Neutrophil (primary cell): ENCODE data around the gene MYO5A.

Source experiments
- H3K27ac ChIP-seq: fragments of 200-600 bp; sonication (generic); 2 replicates; pipeline ENCODE4 v1.5.1; 2016; ENCODE audit warnings: mild to moderate bottlenecking, moderate library complexity
- H3K27me3 ChIP-seq: fragments of 200-600 bp; sonication (generic); 2 replicates; pipeline ENCODE4 v1.6.0; 2016; ENCODE audit warnings: mild to moderate bottlenecking
- H3K36me3 ChIP-seq: fragments of 200-600 bp; sonication (generic); 2 replicates; pipeline ENCODE4 v1.5.1; 2017
- H3K4me1 ChIP-seq, 2 experiments: fragments of 200-600 bp in 1 of 2; sonication (generic) in 1 of 2; 1 replicate in 1 of 2; 2 replicates in 1 of 2; pipeline versions ENCODE4 v1.5.1 to v1.6.1; 2013 to 2016; ENCODE audit warnings: low read depth in 1 of 2, low read length in 1 of 2, mild to moderate bottlenecking in 1 of 2, moderate library complexity in 1 of 2; ENCODE audit not compliant: control insufficient read depth in 1 of 2, insufficient read depth in 1 of 2
- H3K4me3 ChIP-seq, 2 experiments: fragments of 200-600 bp in 1 of 2; sonication (generic) in 1 of 2; 1 replicate in 1 of 2; 2 replicates in 1 of 2; pipeline ENCODE4 v1.5.1; 2013 to 2016; ENCODE audit warnings: low read depth in 1 of 2, low read length in 1 of 2, mild to moderate bottlenecking in 1 of 2, moderate library complexity in 1 of 2
- H3K9me3 ChIP-seq: fragments of 200-600 bp; sonication (generic); 2 replicates; pipeline ENCODE4 v1.5.1; 2016
- TF ChIP-seq, protein P1 (sequence below): fragments of 200-600 bp; sonication (generic); IDR thresholded peaks from 2 replicates; pipeline ENCODE4 v1.5.1; 2016; ENCODE audit warnings: antibody characterized with exemption

The MYO5A gene

DNA sequence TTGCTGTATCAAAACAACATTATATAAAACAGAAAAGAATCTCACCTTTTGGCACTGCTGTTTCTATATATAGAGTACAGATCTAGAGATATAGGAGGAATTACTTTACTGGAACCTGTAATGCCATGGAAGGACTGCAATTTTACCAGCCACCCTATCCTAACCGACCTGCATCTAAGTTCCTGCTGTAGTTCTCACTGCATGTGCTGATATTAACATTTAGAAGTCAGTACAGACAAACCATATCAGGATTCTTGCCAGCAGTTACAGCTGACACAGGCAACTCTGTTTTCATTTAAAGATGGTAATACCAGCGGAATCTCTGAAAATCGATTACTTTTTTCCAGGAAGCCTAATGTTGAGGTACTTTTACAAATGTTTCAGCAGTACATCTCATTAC is 159.7 kb downstream of the MYO5A start:
- H3K4me1 ChIP-seq, result no peaks in the 10 kb centered on the region
- no peaks in the 10 kb centered on the region for H3K27me3 ChIP-seq
- H3K4me3 ChIP-seq, result no peak overlapping the region
- peaks cover 96% of the 10 kb centered on the region for H3K36me3 ChIP-seq
- no peak overlapping the region for H3K27ac ChIP-seq
- no peaks in the 10 kb centered on the region for H3K9me3 ChIP-seq
- TF ChIP-seq, protein P1, sequence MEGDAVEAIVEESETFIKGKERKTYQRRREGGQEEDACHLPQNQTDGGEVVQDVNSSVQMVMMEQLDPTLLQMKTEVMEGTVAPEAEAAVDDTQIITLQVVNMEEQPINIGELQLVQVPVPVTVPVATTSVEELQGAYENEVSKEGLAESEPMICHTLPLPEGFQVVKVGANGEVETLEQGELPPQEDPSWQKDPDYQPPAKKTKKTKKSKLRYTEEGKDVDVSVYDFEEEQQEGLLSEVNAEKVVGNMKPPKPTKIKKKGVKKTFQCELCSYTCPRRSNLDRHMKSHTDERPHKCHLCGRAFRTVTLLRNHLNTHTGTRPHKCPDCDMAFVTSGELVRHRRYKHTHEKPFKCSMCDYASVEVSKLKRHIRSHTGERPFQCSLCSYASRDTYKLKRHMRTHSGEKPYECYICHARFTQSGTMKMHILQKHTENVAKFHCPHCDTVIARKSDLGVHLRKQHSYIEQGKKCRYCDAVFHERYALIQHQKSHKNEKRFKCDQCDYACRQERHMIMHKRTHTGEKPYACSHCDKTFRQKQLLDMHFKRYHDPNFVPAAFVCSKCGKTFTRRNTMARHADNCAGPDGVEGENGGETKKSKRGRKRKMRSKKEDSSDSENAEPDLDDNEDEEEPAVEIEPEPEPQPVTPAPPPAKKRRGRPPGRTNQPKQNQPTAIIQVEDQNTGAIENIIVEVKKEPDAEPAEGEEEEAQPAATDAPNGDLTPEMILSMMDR, result no peak

DNA sequence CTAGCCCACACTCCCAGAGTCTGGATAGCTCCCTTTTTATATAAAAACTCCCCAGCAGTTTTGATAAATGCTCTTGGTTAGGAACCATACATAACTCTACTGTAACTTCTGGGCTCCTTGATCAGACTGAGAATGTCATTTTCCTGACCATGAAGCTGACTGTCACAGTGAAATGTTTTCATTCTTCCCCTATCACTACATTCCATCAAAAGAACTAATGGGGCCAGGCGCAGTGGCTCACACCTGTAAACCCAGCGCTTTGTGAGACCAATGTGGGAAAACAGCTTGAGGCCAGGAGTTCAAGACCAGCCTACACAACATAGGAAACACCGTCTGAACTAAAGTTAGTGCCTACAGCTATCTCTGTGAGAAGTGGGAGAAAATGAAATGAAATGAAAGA is 160.3 kb downstream of the MYO5A start:
- Histone ChIP-seq H3K9me3 (no peaks in the 10 kb centered on the region), H3K4me3 (no peak overlapping the region), H3K27me3 (no peaks in the 10 kb centered on the region), H3K4me1 (no peaks in the 10 kb centered on the region), H3K36me3 (peaks cover 96% of the 10 kb centered on the region), H3K27ac (no peak overlapping the region)
- TF ChIP-seq, protein P1, result no peak

DNA sequence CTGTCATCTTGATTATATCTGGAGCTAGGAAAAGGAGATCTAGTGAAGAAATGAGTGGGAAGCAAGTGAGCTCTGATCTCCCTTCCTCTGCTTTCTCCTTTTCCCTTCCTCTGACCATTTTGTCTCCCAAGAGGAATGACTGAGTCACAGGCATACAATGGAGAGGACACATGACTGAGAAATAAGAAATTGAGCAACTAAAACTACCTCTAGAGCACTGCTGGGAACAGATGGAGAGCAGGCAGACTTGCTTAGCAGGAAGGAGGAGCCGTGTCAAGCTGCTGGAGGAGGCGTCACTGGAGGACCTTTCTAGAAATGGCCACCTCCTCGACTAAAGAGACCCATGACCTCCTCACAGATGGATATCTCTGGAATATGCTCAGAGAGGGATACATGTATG is 166.2 kb downstream of the MYO5A start:
- Histone ChIP-seq H3K4me3 (no peak overlapping the region), H3K36me3 (peaks cover 92% of the 10 kb centered on the region), H3K27me3 (no peaks in the 10 kb centered on the region), H3K9me3 (no peaks in the 10 kb centered on the region), H3K27ac (no peak overlapping the region), H3K4me1 (no peaks in the 10 kb centered on the region)
- TF ChIP-seq, protein P1, result no peak

DNA sequence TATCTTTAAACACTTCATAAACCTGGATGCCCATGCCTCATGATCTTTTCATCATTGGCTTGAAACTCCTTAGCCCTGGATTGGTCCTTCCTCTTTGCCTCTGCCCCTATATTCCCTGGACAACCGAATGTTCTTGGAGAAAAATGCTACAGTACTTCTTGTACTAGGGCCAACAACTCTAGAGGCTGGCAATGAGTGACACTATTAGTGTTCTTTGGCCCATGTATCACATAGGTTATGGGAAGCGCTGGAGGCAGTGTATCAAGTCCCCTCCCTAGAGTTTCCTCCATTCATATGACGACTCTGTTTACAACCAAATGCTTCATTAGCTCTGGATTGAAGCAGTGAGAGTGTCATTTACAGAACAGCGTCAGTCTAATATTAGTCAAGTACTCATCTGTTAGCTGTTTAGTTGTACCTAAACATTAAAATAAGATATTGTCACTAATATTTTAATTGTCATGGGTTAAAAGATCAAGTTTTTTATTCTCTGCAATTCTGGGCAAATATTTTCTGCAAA is 166.6 kb downstream of the MYO5A start:
- no peak overlapping the region for H3K4me3 ChIP-seq
- H3K36me3 ChIP-seq, result peaks cover 90% of the 10 kb centered on the region
- H3K27me3 ChIP-seq, result no peaks in the 10 kb centered on the region
- H3K27ac ChIP-seq, result peak overlapping the region; percentile 6
- H3K9me3 ChIP-seq, result no peaks in the 10 kb centered on the region
- no peaks in the 10 kb centered on the region for H3K4me1 ChIP-seq
- TF ChIP-seq, protein P1, result no peak

DNA sequence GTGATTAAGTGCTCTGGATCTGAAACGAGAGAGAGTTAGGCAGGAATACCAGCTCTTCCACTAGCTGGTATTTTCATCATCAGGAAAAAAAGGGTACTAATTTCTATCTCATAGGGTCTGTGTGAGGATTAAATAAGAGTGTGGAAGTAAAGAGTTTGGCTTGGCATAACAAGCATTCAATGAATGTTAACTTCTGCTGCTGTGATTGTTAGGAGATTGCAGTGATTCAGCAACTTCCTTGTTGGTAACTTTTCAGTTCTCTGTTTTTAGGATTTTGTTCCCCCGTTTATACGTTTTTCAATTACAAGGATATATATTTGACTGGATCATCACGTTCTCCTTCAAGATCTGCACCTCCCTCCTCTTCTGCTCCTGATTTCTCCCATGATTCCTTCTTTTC is 167.2 kb downstream of the MYO5A start:
- Histone ChIP-seq H3K27me3 (no peaks in the 10 kb centered on the region), H3K36me3 (peaks cover 85% of the 10 kb centered on the region), H3K4me3 (no peak overlapping the region), H3K9me3 (no peaks in the 10 kb centered on the region), H3K4me1 (no peaks in the 10 kb centered on the region), H3K27ac (peak overlapping the region; percentile 6)
- TF ChIP-seq, protein P1, result no peak
